HG03439 (cell line): ENCODE data around the gene SLIT3.
"Not testable (repeated sequence)": the region's sequence is repeated elsewhere in the genome, so short reads cannot be mapped to it uniquely, and the experiment has no call there.

ENCODE experiments used
- ATAC-seq: cut with Tn5 transposase; IDR thresholded peaks from one replicate; pipeline ENCODE4 v1.9.1; 2021; ENCODE audit warnings: mild to moderate bottlenecking, moderate library complexity; ENCODE audit not compliant: unreplicated experiment

Gene SLIT3

GRCh38 chr5:168638846-168639245, 662.1 kb downstream of the SLIT3 start:
- not testable (repeated sequence) for ATAC-seq

GRCh38 chr5:168637793-168638192, 663.1 kb downstream of the SLIT3 start:
- no peak for ATAC-seq

DNA sequence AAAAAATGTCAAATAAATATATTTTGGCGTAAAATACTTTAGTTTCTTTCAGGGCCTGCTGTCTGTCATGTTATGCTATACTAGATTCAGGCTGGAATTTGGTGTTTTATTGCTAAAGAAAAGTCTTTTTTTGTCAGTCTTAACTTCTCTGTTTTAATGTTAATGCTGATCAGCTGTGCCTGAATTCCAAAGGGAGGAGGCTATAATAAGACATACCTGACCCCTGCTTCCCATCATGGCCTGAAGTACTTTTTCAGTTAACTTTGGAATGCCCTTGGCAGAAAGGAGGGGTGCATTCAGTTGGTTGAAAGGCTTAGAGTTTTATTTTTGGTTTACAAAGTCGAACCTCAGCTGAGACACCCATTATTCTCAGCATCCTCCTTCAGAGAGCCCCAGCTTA, 663.7 kb downstream of the SLIT3 start:
- no peak for ATAC-seq

- not testable (repeated sequence) for ATAC-seq
These were observed 670.0 kb downstream of the SLIT3 start for GRCh38 chr5:168630958-168631357.

- no peak for ATAC-seq
These were observed 676.0 kb downstream of the SLIT3 start for GRCh38 chr5:168624850-168625364.

DNA sequence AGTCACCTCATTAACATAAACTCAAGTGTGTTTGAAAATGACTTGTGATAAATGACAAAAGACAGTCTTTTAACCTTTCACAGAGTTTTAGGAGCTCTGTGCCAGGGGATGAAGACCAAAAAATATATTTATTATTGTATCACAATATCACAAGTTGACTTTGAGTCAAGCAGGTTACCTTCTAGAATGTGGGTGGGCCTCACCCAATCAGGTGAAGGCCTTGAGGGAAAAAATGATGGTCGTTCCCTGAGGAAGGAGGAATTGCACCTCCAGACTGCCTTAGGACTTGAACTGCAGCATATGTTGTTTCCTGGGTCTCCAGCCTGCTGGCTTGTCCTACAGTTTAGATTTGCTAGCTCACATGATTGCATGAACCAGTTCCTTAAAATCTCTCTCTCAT, 680.1 kb downstream of the SLIT3 start:
- ATAC-seq, result no peak

GRCh38 chr5:168614661-168615060, 686.3 kb downstream of the SLIT3 start:
- no peak for ATAC-seq

GRCh38 chr5:168613996-168614395, 686.9 kb downstream of the SLIT3 start:
- ATAC-seq, result no peak

DNA sequence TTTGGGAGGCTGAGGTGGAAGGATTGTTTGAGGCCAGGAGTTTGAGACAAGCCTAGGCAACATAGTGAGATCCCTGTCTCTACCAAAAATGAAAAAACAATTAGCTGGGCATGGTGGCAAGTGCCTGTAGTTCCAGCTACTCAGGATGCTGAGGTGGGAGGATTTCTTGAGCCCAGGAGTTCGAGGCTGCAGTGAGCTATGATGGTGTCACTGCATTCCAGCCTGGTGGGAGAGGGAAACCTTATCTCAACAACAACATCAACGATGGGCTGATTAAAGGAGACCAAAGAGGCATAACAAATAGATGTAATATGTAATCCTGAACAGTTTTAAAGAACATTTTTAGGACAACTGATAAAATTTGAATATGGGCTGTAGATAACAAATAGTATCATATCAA, 687.5 kb downstream of the SLIT3 start:
- no peak for ATAC-seq

GRCh38 chr5:168612996-168613395, 687.9 kb downstream of the SLIT3 start:
- ATAC-seq, result no peak

DNA sequence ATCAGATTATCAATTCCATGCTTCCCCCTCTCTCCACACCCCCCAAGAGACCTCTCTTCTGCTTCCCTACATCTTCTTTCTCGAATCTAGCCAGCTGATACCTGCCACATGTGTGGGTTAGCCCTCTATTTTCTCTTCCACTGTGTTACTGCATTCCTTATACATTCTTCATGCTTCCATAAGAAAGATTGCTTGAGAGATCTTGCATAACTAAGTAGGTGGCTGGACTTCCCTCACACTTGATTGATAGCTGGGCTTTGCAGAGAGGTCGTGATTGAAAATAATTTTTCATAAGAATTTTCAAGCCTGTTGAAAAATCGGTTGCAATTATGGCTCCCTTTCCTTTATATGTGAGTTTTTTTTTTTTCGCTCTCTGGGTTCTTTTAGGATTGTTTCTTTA, 688.8 kb downstream of the SLIT3 start:
- no peak for ATAC-seq
